GM12891 (cell line): ENCODE data around the gene PRKCD.

Experiments
- PAX5 ChIP-seq: IDR thresholded peaks from 2 replicates; pipeline ENCODE4 v1.6.1; 2011; ENCODE audit warnings: low read length, moderate library complexity, mild to moderate bottlenecking; ENCODE audit not compliant: insufficient read depth, severe bottlenecking
- POLR2A ChIP-seq: IDR thresholded peaks from 2 replicates; pipeline ENCODE4 v1.6.1; 2011; ENCODE audit warnings: low read depth, low read length, control low read depth

DNA sequence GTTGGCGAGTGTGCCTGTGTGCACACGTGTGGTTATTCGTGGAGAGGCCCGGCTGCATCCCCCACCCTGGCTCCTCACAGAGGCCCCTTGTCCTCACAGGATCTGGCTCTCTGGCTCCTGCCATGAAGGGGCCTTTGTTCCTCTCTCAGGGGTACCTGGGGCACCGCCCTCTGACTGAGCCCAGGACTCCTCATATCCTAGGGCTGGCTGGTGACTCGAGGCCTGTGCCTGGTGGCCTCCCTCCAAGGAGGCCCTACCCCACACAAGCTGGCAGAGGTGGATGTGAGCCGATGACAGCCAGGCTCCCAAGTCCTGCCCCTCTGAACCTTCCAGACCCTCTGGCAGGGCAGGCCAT lies 10.0 kb downstream of the PRKCD start:
- TF ChIP-seq POLR2A (no peak), PAX5 (no peak)
